Dedifferentiated amniotic fluid mesenchymal stem cell (primary cell): Measurements from ENCODE around the gene AHRR.
"Not testable (repeated sequence)": the region's sequence is repeated elsewhere in the genome, so short reads cannot be mapped to it uniquely, and the experiment has no call there.

Source experiments
- DNase-seq: peaks from one replicate; pipeline ENCODE4 v3.0.0-alpha.2; 2016; ENCODE audit errors: extremely low spot score

The AHRR gene

DNA sequence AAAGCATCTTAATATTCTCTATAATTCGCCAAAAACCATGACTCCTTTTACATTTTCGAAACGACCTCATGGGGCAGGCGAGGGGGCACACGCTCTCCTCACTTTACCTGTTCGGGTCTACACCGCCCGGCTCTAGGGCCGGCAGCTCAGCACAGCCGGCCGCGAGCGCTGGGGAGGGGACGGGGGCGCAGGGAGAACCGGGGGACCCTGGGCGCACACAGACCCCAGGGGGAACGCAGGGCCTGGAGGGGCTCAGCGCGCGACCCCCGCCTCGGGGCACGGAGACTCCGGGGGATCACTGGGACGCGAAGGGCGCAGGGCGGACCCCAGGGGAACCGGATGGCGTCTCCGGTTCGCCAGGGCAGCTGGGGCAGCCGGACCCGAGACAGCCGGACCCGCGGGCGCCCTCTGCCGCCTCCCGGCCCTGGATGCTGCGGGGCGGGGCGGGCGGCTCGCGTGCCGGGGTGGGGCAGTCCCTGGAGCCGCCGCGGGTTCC is at the start of gene AHRR:
TSS of gene AHRR (plus strand) at position 485 of the 496 bp plus-strand sequence. CDS start 22,189 bp downstream, outside the sequence.
- DNase-seq: peak; percentile 63

GRCh38 chr5:271828-272167 is 49.7 kb upstream of the AHRR start:
- not testable (repeated sequence) for DNase-seq

- not testable (repeated sequence) for DNase-seq
Measured at GRCh38 chr5:273091-273490, 48.4 kb upstream of the AHRR start.

- not testable (repeated sequence) for DNase-seq
Measured at GRCh38 chr5:273491-273890, 48.0 kb upstream of the AHRR start.

DNA sequence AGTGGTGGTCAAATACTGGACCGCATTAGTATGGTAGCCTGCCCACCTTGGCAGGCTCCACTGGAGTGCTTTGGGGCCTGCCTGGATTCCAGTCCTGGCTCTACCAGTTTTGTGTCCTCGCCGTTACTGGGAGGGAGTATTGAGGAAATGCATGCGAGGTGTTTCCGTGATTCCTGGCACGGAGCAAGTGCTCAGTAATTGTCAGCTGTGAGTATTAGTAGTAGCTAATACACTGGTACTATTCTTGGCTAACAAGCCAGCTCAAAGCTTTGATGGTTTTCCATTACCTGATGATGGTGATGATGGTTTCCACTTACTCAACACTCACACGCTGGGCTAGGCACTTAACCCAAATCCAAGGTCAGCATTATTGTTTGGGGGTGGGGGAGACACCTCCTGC is 47.2 kb upstream of the AHRR start:
- DNase-seq: not testable (repeated sequence)

- DNase-seq: no peak
Measured at GRCh38 chr5:278646-279045, 42.9 kb upstream of the AHRR start.

- DNase-seq: not testable (repeated sequence)
Measured at GRCh38 chr5:279051-279665, 42.4 kb upstream of the AHRR start.

- DNase-seq: no peak
Measured at GRCh38 chr5:285991-286557, 35.4 kb upstream of the AHRR start.

GRCh38 chr5:290200-290599 is 31.3 kb upstream of the AHRR start:
- not testable (repeated sequence) for DNase-seq

- not testable (repeated sequence) for DNase-seq
Measured at GRCh38 chr5:291345-291744, 30.2 kb upstream of the AHRR start.

DNA sequence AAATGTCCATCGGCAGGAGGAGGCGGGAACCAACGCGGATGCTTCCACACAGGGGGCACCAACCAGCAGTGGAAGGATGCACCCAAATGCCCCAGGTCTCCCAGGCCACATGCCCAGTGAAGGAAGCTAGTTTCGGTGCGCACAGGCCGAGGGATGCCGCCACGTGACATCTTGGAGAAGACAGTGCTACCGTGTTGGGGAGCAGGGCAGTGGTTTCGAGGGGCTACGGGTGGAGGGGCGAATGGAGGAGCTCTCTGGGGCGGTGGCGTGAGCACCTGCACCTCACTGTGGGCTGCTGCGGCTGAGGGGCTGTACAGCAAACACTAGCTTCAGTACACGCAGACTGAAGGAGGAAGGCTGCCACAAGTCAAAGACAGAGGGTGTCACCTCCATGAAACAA is 26.7 kb upstream of the AHRR start:
- not testable (repeated sequence) for DNase-seq

GRCh38 chr5:296207-296606 is 25.3 kb upstream of the AHRR start:
- not testable (repeated sequence) for DNase-seq

DNA sequence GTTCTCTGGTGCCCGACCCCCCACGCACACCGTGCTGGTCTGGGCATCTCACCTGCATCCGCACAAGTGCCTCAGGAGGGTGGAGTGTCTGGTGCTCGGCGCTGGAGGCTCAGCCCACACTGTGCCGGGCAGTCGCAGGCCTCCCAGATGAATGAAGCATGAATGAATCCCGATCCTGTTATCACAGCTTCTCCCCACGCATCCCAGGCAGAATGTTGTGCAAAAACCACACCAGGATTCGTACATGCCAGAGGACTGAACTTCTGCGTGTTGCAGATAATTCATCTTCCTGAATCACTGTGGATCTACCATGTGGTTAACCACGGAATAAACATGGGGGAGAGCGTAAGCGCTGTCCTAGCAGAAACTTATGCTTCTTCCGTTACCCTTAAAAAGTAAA is 24.6 kb upstream of the AHRR start:
- peak; percentile 29 for DNase-seq

GRCh38 chr5:297448-297847 is 24.1 kb upstream of the AHRR start:
- DNase-seq: not testable (repeated sequence)

DNA sequence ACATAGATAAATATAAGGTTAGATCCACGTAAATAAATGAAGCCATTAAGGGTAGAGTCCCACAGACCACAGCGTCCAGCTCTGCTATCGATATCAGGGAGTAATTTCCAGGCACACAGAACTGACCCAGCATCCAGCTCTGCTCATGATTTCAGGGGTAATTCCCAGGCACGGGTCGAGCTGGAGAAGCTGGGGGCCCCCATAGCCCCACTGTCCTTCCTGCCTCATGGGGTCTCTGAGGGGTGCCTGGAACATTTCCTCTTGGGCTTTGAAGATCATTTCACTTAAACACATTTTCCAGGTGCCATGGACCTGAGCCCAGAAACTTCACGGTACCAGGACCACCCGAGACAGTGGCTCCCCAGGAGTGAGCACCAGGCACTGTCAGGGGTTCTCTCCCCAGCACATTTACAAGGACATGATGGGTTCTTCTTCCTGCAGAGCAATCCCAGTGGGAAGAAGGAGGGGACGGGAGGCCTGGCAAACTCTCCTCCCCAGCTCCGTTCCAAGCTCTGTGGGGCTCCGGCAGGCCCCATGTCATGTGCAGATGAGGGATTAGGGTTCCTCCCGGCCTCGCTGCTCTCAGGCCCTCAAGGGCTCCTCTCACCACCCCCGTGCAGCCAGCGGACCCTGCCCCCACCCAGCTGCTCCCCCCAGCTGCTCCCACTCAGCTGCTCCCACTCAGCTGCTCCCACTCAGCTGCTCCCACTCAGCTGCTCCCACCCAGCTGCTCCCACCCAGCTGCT is 23.4 kb upstream of the AHRR start:
- not testable (repeated sequence) for DNase-seq

GRCh38 chr5:298737-299125 is 22.8 kb upstream of the AHRR start:
- no peak for DNase-seq

GRCh38 chr5:299921-300320 is 21.6 kb upstream of the AHRR start:
- DNase-seq: not testable (repeated sequence)

GRCh38 chr5:300691-301435 is 20.7 kb upstream of the AHRR start:
- not testable (repeated sequence) for DNase-seq

DNA sequence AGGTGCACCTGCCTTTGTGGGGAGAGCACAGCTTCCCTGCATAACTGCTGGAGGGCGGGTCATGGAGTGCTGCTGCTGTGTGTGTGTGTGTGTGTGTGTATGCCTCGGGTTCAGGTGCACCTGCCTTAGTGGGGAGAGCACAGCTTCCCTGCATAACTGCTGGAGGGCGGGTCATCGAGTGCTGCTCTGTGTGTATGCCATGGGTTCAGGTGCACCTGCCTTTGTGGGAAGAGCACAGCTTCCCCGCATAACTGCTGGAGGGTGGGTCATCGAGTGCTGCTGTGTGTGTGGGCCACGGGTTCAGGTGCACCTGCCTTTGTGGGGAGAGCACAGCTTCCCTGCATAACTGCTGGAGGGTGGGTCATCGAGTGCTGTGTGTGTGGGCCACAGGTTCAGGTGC is 19.1 kb upstream of the AHRR start:
- not testable (repeated sequence) for DNase-seq

GRCh38 chr5:302966-303365 is 18.5 kb upstream of the AHRR start:
- DNase-seq: no peak

DNA sequence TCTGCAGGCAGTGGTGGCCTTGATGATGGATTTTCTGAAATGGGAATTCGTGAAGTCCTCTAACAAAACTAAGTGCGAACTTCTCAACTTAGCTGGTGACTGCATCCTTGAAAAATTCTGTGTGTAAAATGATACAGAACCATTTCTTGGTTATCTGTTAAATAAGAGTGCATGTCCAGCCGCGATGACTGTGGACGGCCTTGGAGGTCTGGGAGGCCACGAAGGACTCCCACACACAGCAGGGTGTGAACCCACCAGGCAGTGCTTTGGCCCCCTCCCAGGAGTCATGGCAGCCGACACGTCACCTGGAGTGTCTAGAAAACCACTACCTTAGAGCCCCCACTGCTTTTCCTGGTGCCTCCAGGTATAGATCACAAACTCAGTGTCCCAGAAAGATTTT is 17.8 kb upstream of the AHRR start:
- DNase-seq: not testable (repeated sequence)

GRCh38 chr5:305050-305449 is 16.5 kb upstream of the AHRR start:
- DNase-seq: no peak
